K562 (cell line): ENCODE measurements around the gene CD34. TPM values are rescaled to one million over a fixed set of nuclear protein-coding genes. Genes with fewer than 3 reads are reported as not detected.

Source experiments
- CLOCK ChIP-seq: fragments of 250-450 bp; sonication (Bioruptor Pico); IDR thresholded peaks from 2 replicates; pipeline ENCODE4 v1.4.0; 2020; ENCODE audit warnings: mild to moderate bottlenecking, moderate library complexity, borderline replicate concordance
- CTCF ChIP-seq, 3 experiments: IDR thresholded peaks in 2 of 3; conservative IDR thresholded peaks in 1 of 3; 2 replicates each; pipeline ENCODE4 v1.5.1; 2011 to 2012; ENCODE audit warnings: low read length in 3 of 3, mild to moderate bottlenecking in 3 of 3, control low read depth in 2 of 3, improper control_type of control experiment in 1 of 3, inconsistent platforms in 1 of 3, low read depth in 1 of 3, mixed read lengths in 1 of 3, moderate library complexity in 1 of 3; ENCODE audit not compliant: insufficient read depth in 2 of 3
- DNMT1 ChIP-seq: fragments of 450-650 bp; IDR thresholded peaks from 2 replicates; pipeline ENCODE4 v1.6.1; 2016; ENCODE audit warnings: antibody characterized with exemption, mild to moderate bottlenecking
- EP300 ChIP-seq: IDR thresholded peaks from 2 replicates; pipeline ENCODE4 v1.6.1; 2012; ENCODE audit warnings: low read length, improper control_type of control experiment
- HDAC1 ChIP-seq, 2 experiments: fragments of 450-650 bp; IDR thresholded peaks; 2 replicates each; pipeline ENCODE4 v1.6.1; 2016 to 2017; ENCODE audit warnings: inconsistent platforms in 1 of 2, mild to moderate bottlenecking in 1 of 2, moderate library complexity in 1 of 2
- MNT ChIP-seq, 2 experiments: fragments of 450-650 bp; conservative IDR thresholded peaks; 2 replicates each; pipeline ENCODE4 v1.6.1; 2017; ENCODE audit warnings: mild to moderate bottlenecking in 2 of 2, moderate library complexity in 2 of 2
- MXD1 ChIP-seq: fragments of 250-450 bp; sonication (Bioruptor Pico); IDR thresholded peaks from 2 replicates; pipeline ENCODE4 v1.8.0; 2021; ENCODE audit warnings: borderline replicate concordance, mild to moderate bottlenecking, moderate library complexity; ENCODE audit not compliant: poor library complexity, severe bottlenecking
- NONO ChIP-seq, 2 experiments: fragments of 200-400 bp in 1 of 2; fragments of 450-650 bp in 1 of 2; formaldehyde crosslinking in 1 of 2; IDR thresholded peaks; 2 replicates each; pipeline ENCODE4 v1.6.1; 2017; ENCODE audit warnings: low read depth in 2 of 2, mild to moderate bottlenecking in 2 of 2, moderate library complexity in 2 of 2, low read length in 1 of 2
- NR0B1 ChIP-seq: fragments of 450-650 bp; IDR thresholded peaks from one replicate; pipeline ENCODE4 v1.6.1; 2018; ENCODE audit warnings: mild to moderate bottlenecking, moderate library complexity; ENCODE audit not compliant: partially characterized antibody
- PHF8 ChIP-seq: fragments of 200-600 bp; sonication (generic); IDR thresholded peaks from 2 replicates; pipeline ENCODE4 v1.6.1; 2012; ENCODE audit warnings: mixed run types, mild to moderate bottlenecking, inconsistent platforms, low read length, moderate library complexity, borderline replicate concordance
- RAD21 ChIP-seq, 2 experiments: fragments of 250-450 bp in 1 of 2; fragments of 450-650 bp in 1 of 2; sonication (Bioruptor Pico) in 1 of 2; formaldehyde crosslinking in 1 of 2; IDR thresholded peaks in 1 of 2; conservative IDR thresholded peaks in 1 of 2; 2 replicates each; pipeline versions ENCODE4 v1.4.0 to v1.8.0; 2020 to 2022; ENCODE audit warnings: mild to moderate bottlenecking in 2 of 2, moderate library complexity in 1 of 2
- RCOR1 ChIP-seq, 2 experiments: IDR thresholded peaks; 2 replicates each; pipeline ENCODE4 v1.6.1; 2012; ENCODE audit warnings: low read depth in 2 of 2, low read length in 2 of 2, borderline replicate concordance in 1 of 2, improper control_type of control experiment in 1 of 2
- SMAD4 ChIP-seq: fragments of 250-450 bp; sonication (Bioruptor Pico); conservative IDR thresholded peaks from 2 replicates; pipeline ENCODE4 v1.8.0; 2021; ENCODE audit warnings: inconsistent platforms, mild to moderate bottlenecking, moderate library complexity
- TARDBP ChIP-seq: fragments of 450-650 bp; IDR thresholded peaks from 2 replicates; pipeline ENCODE4 v1.6.1; 2016
- TEAD2 ChIP-seq: fragments of 450-650 bp; IDR thresholded peaks from 2 replicates; pipeline ENCODE4 v1.6.1; 2016; ENCODE audit warnings: missing genetic modification characterization, control low read depth, missing compliant biosample characterization
- ZEB2 ChIP-seq: fragments of 450-650 bp; IDR thresholded peaks from 2 replicates; pipeline ENCODE4 v1.6.1; 2016
- ZNF324 ChIP-seq: fragments of 250-450 bp; sonication (Bioruptor Pico); IDR thresholded peaks from 2 replicates; pipeline ENCODE4 v1.4.0; 2020; ENCODE audit warnings: mild to moderate bottlenecking
- ZNF699 ChIP-seq: fragments of 250-450 bp; sonication (Bioruptor Pico); IDR thresholded peaks from 2 replicates; pipeline ENCODE4 v1.8.0; 2021; ENCODE audit warnings: mild to moderate bottlenecking, moderate library complexity; ENCODE audit not compliant: insufficient replicate concordance
- ZNF766 ChIP-seq: fragments of 200-800 bp; sonication (Bioruptor generic); conservative IDR thresholded peaks from 2 replicates; pipeline ENCODE4 v1.6.1; 2016; ENCODE audit warnings: missing genetic modification characterization, missing compliant biosample characterization
- polyA plus RNA-seq, 8 experiments: library from polyadenylated mRNA; depleted of rRNA in 4 of 8; stranded (reverse) in 5 of 8; unstranded in 3 of 8; fragments of >200 nt; fragmentation: Nextera tagmentation in 2 of 8; fragmentation: Illumina TruSeq in 1 of 8; extraction: Ambion mirVana in 2 of 8; extraction: Trizol in 1 of 8; gene quantifications; 2 replicates each; pipeline versions ENCODE4 v1.2.1 to v1.2.3, GENCODE V29; 2011 to 2014; ENCODE audit warnings: inconsistent platforms in 1 of 8, missing spikeins in 1 of 8
- total RNA-seq, 7 experiments: library from RNA; depleted of rRNA in 6 of 7; stranded (reverse); fragments of >200 nt in 6 of 7; fragmentation: Illumina TruSeq in 2 of 7; extraction: Trizol in 2 of 7; gene quantifications; 2 replicates each; pipeline versions ENCODE4 v1.2.1 to v1.2.3, GENCODE V29; 2011 to 2021; ENCODE audit warnings: low replicate concordance in 1 of 7

The CD34 gene
- total and polyA plus RNA-seq, 9 of the 15 experiments (the other 6 are each of a cell fraction or from before 2014, with no cell fraction given), result not detected

- TF ChIP-seq NONO (IDR thresholded peaks at IDR 0.05; ENCODE audit: low read depth in 2 of 2, low read length in 1 of 2) (peak in 1 of 2 experiments; percentile 50; a peak in 1 of 4 replicates), RAD21 (CRISPR knock-in tag; conservative IDR thresholded peaks at IDR 0.05 in 1 of 2, IDR thresholded peaks at IDR 0.05 in 1 of 2) (peak; percentile 66 to 79), SMAD4 (CRISPR knock-in tag) (peak; percentile 50), TEAD2 (tag) (no peak), PHF8 (no peak), NR0B1 (no peak), CTCF (IDR thresholded peaks at IDR 0.05 in 2 of 3, conservative IDR thresholded peaks at IDR 0.05 in 1 of 3; ENCODE audit: insufficient read depth in 2 of 3, low read depth in 1 of 3, low read length in 3 of 3) (peak in 2 of 3 experiments; percentile 18 to 52; a peak in 3 of 6 replicates), CLOCK (CRISPR knock-in tag) (0 out of 2 replicates have a peak, but pooled peaks have one; percentile 29), ZNF324 (CRISPR knock-in tag) (0 out of 2 replicates have a peak, but pooled peaks have one; percentile 15), ZNF766 (CRISPR knock-in tag) (peak; percentile 89), MNT (conservative IDR thresholded peaks at IDR 0.05) (0 out of 4 replicates have a peak, but pooled peaks of 1 of the 2 experiments have one; percentile 26), DNMT1 (no peak), EP300 (peak; percentile 73), RCOR1 (IDR thresholded peaks at IDR 0.05; ENCODE audit: borderline replicate concordance in 1 of 2, low read depth in 2 of 2, low read length in 2 of 2) (peak in 1 of 2 experiments; percentile 73; a peak in 2 of 4 replicates), HDAC1 (IDR thresholded peaks at IDR 0.05) (0 out of 4 replicates have a peak, but pooled peaks of 1 of the 2 experiments have one; percentile 14), ZEB2 (no peak), ZNF699 (CRISPR knock-in tag) (no peak), TARDBP (peak; percentile 78), MXD1 (no peak)
These were observed 12.6 kb upstream of the CD34 start (continued) for GRCh38 chr1:207923561-207923960.
